ENCODE measurements around the gene TMPRSS11D.
A peak's percentile ranks its signal among the peaks of the same experiment; 100 is the strongest.

The TMPRSS11D gene

DNA sequence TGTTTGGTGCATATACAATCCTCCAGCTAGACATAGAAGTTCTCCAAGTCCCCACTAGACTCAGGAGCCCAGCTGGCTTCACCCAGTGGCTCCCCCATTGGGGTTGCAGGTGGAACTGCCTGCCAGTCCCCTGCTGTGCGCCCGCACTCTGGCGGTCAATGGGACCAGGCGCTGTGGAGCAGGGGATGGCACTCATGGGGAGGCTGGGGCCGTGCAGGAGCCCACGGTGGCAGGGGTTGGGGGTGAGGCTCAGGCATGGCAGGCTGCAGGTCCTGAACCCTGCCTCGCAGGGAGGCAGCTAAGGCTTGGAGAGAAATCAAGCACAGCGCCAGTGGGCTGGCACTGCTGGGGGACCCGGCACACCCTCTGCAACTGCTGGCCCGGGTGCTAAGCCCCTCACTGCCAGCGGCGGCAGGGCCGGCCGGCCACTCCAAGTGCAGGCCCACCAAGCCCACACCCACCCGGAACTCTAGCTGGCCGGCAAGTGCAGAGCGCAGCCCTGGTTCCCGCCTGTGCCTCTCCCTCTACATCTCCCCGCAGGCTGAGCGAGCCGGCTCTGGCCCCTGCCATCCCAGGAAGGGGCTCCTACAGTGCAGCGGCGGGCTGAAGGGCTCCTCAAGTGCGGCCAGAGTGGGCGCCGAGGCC, 12.7 kb upstream of the TMPRSS11D start:
- TF ChIP-seq, protein P1, sequence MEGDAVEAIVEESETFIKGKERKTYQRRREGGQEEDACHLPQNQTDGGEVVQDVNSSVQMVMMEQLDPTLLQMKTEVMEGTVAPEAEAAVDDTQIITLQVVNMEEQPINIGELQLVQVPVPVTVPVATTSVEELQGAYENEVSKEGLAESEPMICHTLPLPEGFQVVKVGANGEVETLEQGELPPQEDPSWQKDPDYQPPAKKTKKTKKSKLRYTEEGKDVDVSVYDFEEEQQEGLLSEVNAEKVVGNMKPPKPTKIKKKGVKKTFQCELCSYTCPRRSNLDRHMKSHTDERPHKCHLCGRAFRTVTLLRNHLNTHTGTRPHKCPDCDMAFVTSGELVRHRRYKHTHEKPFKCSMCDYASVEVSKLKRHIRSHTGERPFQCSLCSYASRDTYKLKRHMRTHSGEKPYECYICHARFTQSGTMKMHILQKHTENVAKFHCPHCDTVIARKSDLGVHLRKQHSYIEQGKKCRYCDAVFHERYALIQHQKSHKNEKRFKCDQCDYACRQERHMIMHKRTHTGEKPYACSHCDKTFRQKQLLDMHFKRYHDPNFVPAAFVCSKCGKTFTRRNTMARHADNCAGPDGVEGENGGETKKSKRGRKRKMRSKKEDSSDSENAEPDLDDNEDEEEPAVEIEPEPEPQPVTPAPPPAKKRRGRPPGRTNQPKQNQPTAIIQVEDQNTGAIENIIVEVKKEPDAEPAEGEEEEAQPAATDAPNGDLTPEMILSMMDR (IDR thresholded peaks at IDR 0.05; ENCODE audit: insufficient read depth, low read length, missing control alignments): no peak
- CTCF ChIA-PET: interaction anchor here (1.3 to 2.6 kb wide), 2 partner anchors 13 to 14 kb away, joined by 4 to 25 read pairs; no protein-coding TSS in a partner anchor
- no peak for DNase-seq (ENCODE audit: low read depth, low spot score)
- H3K4me3 ChIP-seq (ENCODE audit: low read depth, low read length): no peak overlapping the region
- POLR2A ChIA-PET: no interaction called here

DNA sequence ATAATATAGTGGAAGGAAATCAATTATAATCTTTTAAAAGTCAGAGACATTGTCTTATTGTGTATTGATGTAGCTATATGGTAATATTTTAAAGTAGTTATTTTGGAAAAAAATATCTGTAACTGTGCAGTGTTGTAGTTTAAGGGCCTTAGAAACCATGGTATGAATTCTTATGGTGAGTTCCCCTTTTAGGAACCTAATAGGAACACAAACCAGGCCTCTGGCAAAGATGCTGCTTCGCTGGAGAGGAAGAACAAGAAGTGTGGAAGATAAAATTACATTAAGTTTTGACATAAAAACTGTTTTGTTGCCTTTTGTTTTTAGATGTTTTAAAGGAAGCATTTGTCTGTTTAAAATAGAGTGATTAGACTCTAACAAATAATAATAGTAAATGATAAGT, 10.9 kb upstream of the TMPRSS11D start:
- POLR2A ChIA-PET: no interaction called here
- TF ChIP-seq, protein P1 (IDR thresholded peaks at IDR 0.05; ENCODE audit: insufficient read depth, low read length, missing control alignments): no peak
- CTCF ChIA-PET: interaction anchor here (1.0 to 4.2 kb wide), 2 partner anchors 16 to 148 kb away, joined by 3 to 26 read pairs; no protein-coding TSS in a partner anchor
- no peak for DNase-seq (ENCODE audit: low read depth, low spot score)
- H3K4me3 ChIP-seq (ENCODE audit: low read depth, low read length): no peak overlapping the region

DNA sequence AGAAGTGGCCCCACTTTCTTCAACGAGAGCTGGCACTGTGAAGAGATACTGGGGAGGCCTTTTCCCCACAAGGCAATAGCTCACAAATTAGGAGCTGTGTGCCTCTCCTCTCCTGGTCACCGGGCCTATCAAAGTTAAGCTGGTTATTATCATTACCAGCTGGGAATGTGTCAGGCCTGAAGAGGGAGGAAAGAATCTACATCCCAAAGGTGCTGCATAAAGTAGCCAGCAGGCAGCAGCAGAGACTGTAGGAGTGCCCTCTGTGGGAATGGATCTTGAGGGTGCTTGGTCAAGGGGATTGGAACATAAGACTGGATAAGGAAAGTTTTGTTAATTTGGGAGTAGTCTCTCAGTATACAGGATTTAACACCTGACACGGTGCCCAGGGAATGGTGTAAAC, 9.1 kb upstream of the TMPRSS11D start:
- ChIA-PET CTCF (interaction anchor here (0.7 to 4.2 kb wide), 2 partner anchors 17 to 18 kb away, joined by 3 to 26 read pairs; no protein-coding TSS in a partner anchor), POLR2A (no interaction called here)
- no peak for DNase-seq (ENCODE audit: low read depth, low spot score)
- TF ChIP-seq, protein P1 (IDR thresholded peaks at IDR 0.05; ENCODE audit: insufficient read depth, low read length, missing control alignments): peak; percentile 19
- H3K4me3 ChIP-seq (ENCODE audit: low read depth, low read length): no peak overlapping the region

DNA sequence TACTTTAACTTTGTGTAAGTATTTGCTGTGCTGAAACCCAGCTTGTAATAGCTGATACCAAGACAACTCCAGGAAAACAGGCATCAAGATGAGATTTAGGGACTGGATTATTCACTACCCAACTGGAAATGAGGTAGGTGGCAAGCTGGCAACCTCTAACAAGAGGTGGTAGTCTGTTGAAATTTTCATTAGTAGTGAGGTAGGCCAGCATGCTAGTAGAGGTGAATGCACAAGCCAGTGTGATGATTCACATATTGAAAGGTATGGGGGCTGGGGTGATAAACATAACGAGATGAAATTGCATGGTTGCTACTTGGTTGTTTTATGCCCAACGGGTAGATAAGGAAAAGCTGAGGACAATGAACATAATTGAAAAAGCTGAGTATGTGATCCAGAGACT, 8.5 kb upstream of the TMPRSS11D start:
- TF ChIP-seq, protein P1 (IDR thresholded peaks at IDR 0.05; ENCODE audit: insufficient read depth, low read length, missing control alignments): no peak
- H3K4me3 ChIP-seq (ENCODE audit: low read depth, low read length): no peak overlapping the region
- ChIA-PET POLR2A (no interaction called here), CTCF (interaction anchor here (4.2 kb wide), 1 partner anchor 18 kb away, joined by 26 read pairs; no protein-coding TSS in a partner anchor)
- DNase-seq (ENCODE audit: low read depth, low spot score): no peak

DNA sequence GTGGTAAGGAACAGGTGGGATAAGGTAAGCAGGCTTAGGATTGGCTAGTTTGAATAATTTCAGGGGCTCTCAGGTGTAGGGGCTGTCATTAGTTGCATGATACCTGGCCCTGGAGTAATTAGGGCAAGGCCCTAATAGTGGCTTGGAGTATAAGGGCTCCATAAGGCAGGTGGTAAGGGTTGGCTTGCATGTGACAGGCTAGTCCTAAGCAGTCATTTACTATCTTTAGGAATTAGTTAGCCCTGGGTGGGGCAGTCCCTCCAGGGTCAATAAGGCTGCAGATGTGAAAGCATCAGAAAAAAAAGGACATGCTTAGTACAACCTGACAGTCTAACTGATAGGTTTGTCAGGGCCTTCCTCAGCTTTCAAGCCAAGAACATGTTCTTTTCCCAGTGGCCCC, 7.8 kb upstream of the TMPRSS11D start:
- no peak overlapping the region for H3K4me3 ChIP-seq (ENCODE audit: low read depth, low read length)
- POLR2A ChIA-PET: no interaction called here
- TF ChIP-seq, protein P1 (IDR thresholded peaks at IDR 0.05; ENCODE audit: insufficient read depth, low read length, missing control alignments): no peak
- CTCF ChIA-PET: interaction anchor here (4.2 kb wide), 1 partner anchor 19 kb away, joined by 26 read pairs; no protein-coding TSS in a partner anchor
- DNase-seq (ENCODE audit: low read depth, low spot score): no peak

DNA sequence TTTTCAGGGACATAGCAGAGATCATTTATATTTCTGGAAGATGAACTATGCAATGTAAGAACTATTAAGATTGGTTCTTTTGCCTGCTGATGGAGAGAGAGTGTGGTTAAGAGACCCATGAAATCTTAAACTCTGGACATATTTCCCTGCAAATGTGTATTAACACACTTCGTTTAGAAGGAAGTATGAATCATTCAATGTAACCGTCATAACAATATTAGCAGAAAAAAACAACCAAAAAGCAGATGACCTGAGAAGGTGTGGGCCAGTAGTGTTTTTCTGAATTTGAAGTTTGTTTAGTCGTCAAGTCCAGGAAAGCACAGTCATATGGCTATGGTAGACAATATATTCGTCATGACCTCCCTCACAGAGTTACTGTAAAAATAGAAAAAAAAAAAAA, 2.5 kb upstream of the TMPRSS11D start:
- ChIA-PET CTCF (interaction anchor here (6.3 kb wide), 1 partner anchor 24 kb away, joined by 33 read pairs; no protein-coding TSS in a partner anchor), POLR2A (no interaction called here)
- TF ChIP-seq, protein P1 (IDR thresholded peaks at IDR 0.05; ENCODE audit: insufficient read depth, low read length, missing control alignments): no peak
- DNase-seq (ENCODE audit: low read depth, low spot score): no peak
- H3K4me3 ChIP-seq (ENCODE audit: low read depth, low read length): no peak overlapping the region
